Activated CD4-positive, alpha-beta T cell treated with anti-CD3 and anti-CD28 coated beads, Interleukin-2, amount 10 ng/mL, durations not matched to agents 24 days and 14 days (primary cell): ENCODE measurements around the gene SLC16A10. TPM values are rescaled to one million over a fixed set of nuclear protein-coding genes. Genes with fewer than 3 reads are reported as not detected.
"Not testable (repeated sequence)": the region's sequence is repeated elsewhere in the genome, so short reads cannot be mapped to it uniquely, and the experiment has no call there.

Experiments used
- DNase-seq: peaks from one replicate; pipeline ENCODE4 v3.0.0; 2022
- H3K27ac Mint-ChIP-seq: one replicate; pipeline ENCODE4 v1.8.0; 2022; ENCODE audit warnings: mild to moderate bottlenecking, mixed read lengths
- H3K27me3 Mint-ChIP-seq: one replicate; pipeline ENCODE4 v1.8.0; 2022; ENCODE audit warnings: mixed read lengths
- H3K36me3 Mint-ChIP-seq: one replicate; pipeline ENCODE4 v1.8.0; 2022; ENCODE audit warnings: low read depth, mild to moderate bottlenecking, mixed read lengths
- H3K4me1 Mint-ChIP-seq: one replicate; pipeline ENCODE4 v1.8.0; 2021; ENCODE audit warnings: mixed read lengths
- H3K4me3 Mint-ChIP-seq: one replicate; pipeline ENCODE4 v1.8.0; 2022; ENCODE audit warnings: mild to moderate bottlenecking, moderate library complexity, mixed read lengths
- H3K9me3 Mint-ChIP-seq: one replicate; pipeline ENCODE4 v1.8.0; 2021; ENCODE audit warnings: mixed read lengths
- intact Hi-C: fragments of 100-400 bp; cut with micrococcal nuclease; formaldehyde crosslinking; loops from one replicate; pipeline ENCODE4 v1.15.1; 2023
- total RNA-seq: library from RNA; stranded (reverse); gene quantifications from 2 replicates; pipeline ENCODE4 v1.2.3, GENCODE V29; 2022

Gene SLC16A10
- total RNA-seq, 1 donor from 2014 or later: 4.2 TPM

GRCh38 chr6:111129013-111129412 lies 41.7 kb downstream of the SLC16A10 start:
- Mint-ChIP-seq H3K4me1 (no peaks in the 10 kb centered on the region), H3K9me3 (no peaks in the 10 kb centered on the region), H3K4me3 (no peak overlapping the region), H3K27me3 (no peaks in the 10 kb centered on the region), H3K36me3 (no peaks in the 10 kb centered on the region), H3K27ac (no peak overlapping the region)
- DNase-seq: no peak
- intact Hi-C loops: no loop called here

GRCh38 chr6:111131018-111131417 lies 43.7 kb downstream of the SLC16A10 start:
- H3K4me1 Mint-ChIP-seq, H3K27ac Mint-ChIP-seq, H3K27me3 Mint-ChIP-seq, DNase-seq, H3K9me3 Mint-ChIP-seq, intact Hi-C loops, H3K36me3 Mint-ChIP-seq, H3K4me3 Mint-ChIP-seq: not testable (repeated sequence)

- H3K4me1 Mint-ChIP-seq, intact Hi-C loops, H3K27me3 Mint-ChIP-seq, H3K36me3 Mint-ChIP-seq, H3K9me3 Mint-ChIP-seq, DNase-seq, H3K27ac Mint-ChIP-seq, H3K4me3 Mint-ChIP-seq: not testable (repeated sequence)
Measured at GRCh38 chr6:111132669-111133068, 45.4 kb downstream of the SLC16A10 start.

DNA sequence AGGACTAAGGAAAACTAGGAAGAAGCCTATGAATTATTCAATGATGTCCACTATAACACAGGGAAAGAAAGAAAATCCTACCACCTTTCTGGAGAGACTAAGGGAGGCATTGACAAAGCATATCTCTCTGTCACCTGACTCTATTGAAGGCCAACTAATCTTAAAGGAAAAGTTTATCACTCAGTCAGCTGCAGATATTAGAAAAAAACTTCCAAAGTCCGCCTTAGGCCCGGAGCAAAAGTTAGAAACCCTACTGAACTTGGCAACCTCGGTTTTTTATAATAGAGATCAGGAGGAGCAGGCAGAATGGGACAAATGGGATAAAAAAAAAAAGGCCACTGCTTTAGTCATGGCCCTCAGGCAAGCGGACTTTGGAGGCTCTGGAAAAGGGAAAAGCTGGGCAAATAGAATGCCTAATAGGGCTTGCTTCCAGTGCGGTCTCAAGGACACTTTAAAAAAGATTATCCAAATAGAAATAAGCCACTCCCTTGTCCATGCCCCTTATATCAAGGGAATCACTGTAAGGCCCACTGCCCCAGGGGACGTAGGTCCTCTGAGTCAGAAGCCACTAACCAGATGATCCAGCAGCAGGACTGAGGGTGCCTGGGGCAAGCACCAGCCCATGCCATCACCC lies 47.0 kb downstream of the SLC16A10 start:
- H3K9me3 Mint-ChIP-seq, H3K36me3 Mint-ChIP-seq, H3K27me3 Mint-ChIP-seq, DNase-seq, intact Hi-C loops, H3K4me1 Mint-ChIP-seq, H3K27ac Mint-ChIP-seq, H3K4me3 Mint-ChIP-seq: not testable (repeated sequence)

DNA sequence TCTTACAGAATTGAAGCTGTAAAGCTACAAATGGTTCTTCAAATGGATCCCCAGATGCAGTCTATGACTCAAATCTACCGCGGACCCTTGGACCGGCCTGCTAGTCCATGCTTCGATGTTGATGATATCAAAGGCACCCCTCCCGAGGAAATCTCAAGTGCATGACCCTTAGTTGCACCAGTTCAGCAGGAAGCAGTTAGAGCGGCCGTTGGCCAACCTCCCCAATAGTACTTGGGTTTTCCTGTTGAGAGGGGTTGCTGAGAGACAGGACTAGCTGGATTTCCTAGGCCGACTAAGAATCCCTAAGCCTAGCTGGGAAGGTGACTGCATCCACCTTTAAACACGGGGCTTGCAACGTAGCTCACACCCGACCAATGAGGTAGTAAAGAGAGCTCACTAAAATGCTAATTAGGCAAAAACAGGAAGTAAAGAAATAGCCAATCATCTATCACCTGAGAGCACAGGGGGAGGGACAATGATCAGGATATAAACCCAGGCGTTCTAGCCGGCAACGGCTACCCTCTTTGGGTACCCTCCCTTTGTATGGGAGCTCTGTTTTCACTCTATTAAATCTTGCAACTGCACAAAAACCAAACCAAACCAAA lies 50.3 kb downstream of the SLC16A10 start:
- H3K36me3 Mint-ChIP-seq, H3K27me3 Mint-ChIP-seq, intact Hi-C loops, H3K4me1 Mint-ChIP-seq, H3K27ac Mint-ChIP-seq, H3K9me3 Mint-ChIP-seq, H3K4me3 Mint-ChIP-seq: not testable (repeated sequence)
- peak; percentile 40 for DNase-seq

DNA sequence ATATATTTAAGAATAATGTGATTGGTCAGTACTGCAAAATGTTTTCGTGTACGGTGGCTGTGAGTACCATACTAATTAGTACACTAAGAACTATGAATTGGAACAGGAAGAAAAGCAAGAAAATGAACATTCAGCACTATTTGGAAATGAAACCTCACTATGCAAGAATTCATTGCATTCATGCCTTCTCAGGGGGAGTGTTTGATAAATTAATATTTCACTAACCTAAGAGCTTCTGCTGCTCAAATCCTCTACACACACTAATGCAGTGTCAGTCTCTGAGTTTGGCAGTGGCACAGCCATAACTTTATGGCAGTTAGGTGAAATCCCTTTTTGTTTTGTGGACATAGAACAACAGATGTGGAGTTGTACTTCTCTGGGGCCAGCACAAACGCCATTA lies 60.1 kb downstream of the SLC16A10 start:
- peaks cover 4% of the 10 kb centered on the region for H3K27me3 Mint-ChIP-seq
- H3K27ac Mint-ChIP-seq: no peak overlapping the region
- no peak overlapping the region for H3K4me3 Mint-ChIP-seq
- intact Hi-C loops: no loop called here
- DNase-seq: no peak
- H3K9me3 Mint-ChIP-seq: no peaks in the 10 kb centered on the region
- no peaks in the 10 kb centered on the region for H3K36me3 Mint-ChIP-seq
- no peaks in the 10 kb centered on the region for H3K4me1 Mint-ChIP-seq

GRCh38 chr6:111148110-111148509 lies 60.8 kb downstream of the SLC16A10 start:
- Mint-ChIP-seq H3K27ac (no peak overlapping the region), H3K9me3 (no peaks in the 10 kb centered on the region), H3K36me3 (no peaks in the 10 kb centered on the region), H3K27me3 (peaks cover 6% of the 10 kb centered on the region), H3K4me1 (no peaks in the 10 kb centered on the region), H3K4me3 (no peak overlapping the region)
- DNase-seq: no peak
- intact Hi-C loops: no loop called here

GRCh38 chr6:111150577-111150976 lies 63.3 kb downstream of the SLC16A10 start:
- Mint-ChIP-seq H3K36me3 (no peaks in the 10 kb centered on the region), H3K4me1 (no peaks in the 10 kb centered on the region), H3K4me3 (no peak overlapping the region), H3K9me3 (no peaks in the 10 kb centered on the region), H3K27me3 (peaks cover 6% of the 10 kb centered on the region), H3K27ac (no peak overlapping the region)
- intact Hi-C loops: no loop called here
- no peak for DNase-seq

DNA sequence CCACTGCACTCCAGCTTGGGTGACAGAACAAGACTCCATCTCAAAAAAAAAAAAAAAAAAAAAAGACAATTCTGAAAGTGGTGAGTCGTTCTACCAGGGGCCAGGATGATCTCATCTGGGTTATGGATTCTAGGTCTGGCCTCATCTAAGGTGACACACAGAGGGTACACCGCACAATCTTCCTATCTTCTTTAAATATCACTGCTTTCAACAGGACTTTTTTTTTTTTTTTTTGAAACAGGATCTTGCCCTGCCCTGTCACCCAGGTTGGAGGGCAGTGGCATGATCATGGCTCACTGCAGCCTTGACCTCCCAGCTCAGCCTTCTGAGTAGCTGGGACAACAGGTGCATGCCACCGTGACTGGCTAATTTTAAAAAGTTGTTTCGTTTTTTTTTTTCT lies 67.7 kb downstream of the SLC16A10 start:
- DNase-seq: no peak
- Mint-ChIP-seq H3K4me1 (peaks cover 7% of the 10 kb centered on the region), H3K9me3 (no peaks in the 10 kb centered on the region), H3K27me3 (peaks cover 6% of the 10 kb centered on the region), H3K27ac (no peak overlapping the region), H3K36me3 (no peaks in the 10 kb centered on the region), H3K4me3 (no peak overlapping the region)
- intact Hi-C loops: no loop called here

- H3K4me3 Mint-ChIP-seq: no peak overlapping the region
- H3K36me3 Mint-ChIP-seq: peaks cover 2% of the 10 kb centered on the region
- intact Hi-C loops: no loop called here
- peaks cover 2% of the 10 kb centered on the region for H3K27me3 Mint-ChIP-seq
- peaks cover 4% of the 10 kb centered on the region for H3K9me3 Mint-ChIP-seq
- peaks cover 7% of the 10 kb centered on the region for H3K4me1 Mint-ChIP-seq
- no peak overlapping the region for H3K27ac Mint-ChIP-seq
- no peak for DNase-seq
Measured at GRCh38 chr6:111157412-111157811, 70.1 kb downstream of the SLC16A10 start.

- Mint-ChIP-seq H3K27me3 (no peaks in the 10 kb centered on the region), H3K9me3 (peaks cover 9% of the 10 kb centered on the region), H3K27ac (no peak overlapping the region), H3K4me1 (peaks cover 7% of the 10 kb centered on the region), H3K36me3 (peaks cover 6% of the 10 kb centered on the region), H3K4me3 (no peak overlapping the region)
- intact Hi-C loops: no loop called here
- DNase-seq: no peak
Measured at GRCh38 chr6:111159633-111160032, 72.3 kb downstream of the SLC16A10 start.

DNA sequence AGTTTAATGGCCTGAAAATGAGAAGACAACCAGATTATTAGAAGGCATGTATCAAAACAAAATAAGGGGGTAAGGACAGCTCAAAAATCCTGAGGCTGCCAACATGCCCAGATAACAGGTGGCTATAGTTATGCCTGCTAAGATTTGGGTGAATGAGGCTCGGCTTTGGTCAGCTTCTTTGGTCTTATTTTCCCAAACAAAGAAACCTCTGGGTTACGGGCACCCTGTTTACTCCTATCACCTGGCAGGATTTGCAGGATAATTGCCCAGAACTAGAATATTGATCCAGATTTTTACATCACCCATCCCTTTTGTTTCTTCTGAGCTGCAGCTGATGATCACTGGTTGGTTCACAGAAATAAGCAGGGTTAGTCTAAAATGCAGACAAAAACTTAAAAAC lies 74.3 kb downstream of the SLC16A10 start:
- DNase-seq: no peak
- H3K27ac Mint-ChIP-seq: no peak overlapping the region
- H3K27me3 Mint-ChIP-seq: no peaks in the 10 kb centered on the region
- H3K9me3 Mint-ChIP-seq: peaks cover 13% of the 10 kb centered on the region
- H3K36me3 Mint-ChIP-seq: peaks cover 6% of the 10 kb centered on the region
- intact Hi-C loops: no loop called here
- H3K4me1 Mint-ChIP-seq: peaks cover 7% of the 10 kb centered on the region
- H3K4me3 Mint-ChIP-seq: no peak overlapping the region

GRCh38 chr6:111162504-111162903 lies 75.2 kb downstream of the SLC16A10 start:
- H3K4me1 Mint-ChIP-seq: peaks cover 7% of the 10 kb centered on the region
- no peak overlapping the region for H3K27ac Mint-ChIP-seq
- intact Hi-C loops: no loop called here
- no peaks in the 10 kb centered on the region for H3K27me3 Mint-ChIP-seq
- H3K36me3 Mint-ChIP-seq: peaks cover 6% of the 10 kb centered on the region
- H3K4me3 Mint-ChIP-seq: no peak overlapping the region
- H3K9me3 Mint-ChIP-seq: peaks cover 13% of the 10 kb centered on the region
- DNase-seq: no peak

DNA sequence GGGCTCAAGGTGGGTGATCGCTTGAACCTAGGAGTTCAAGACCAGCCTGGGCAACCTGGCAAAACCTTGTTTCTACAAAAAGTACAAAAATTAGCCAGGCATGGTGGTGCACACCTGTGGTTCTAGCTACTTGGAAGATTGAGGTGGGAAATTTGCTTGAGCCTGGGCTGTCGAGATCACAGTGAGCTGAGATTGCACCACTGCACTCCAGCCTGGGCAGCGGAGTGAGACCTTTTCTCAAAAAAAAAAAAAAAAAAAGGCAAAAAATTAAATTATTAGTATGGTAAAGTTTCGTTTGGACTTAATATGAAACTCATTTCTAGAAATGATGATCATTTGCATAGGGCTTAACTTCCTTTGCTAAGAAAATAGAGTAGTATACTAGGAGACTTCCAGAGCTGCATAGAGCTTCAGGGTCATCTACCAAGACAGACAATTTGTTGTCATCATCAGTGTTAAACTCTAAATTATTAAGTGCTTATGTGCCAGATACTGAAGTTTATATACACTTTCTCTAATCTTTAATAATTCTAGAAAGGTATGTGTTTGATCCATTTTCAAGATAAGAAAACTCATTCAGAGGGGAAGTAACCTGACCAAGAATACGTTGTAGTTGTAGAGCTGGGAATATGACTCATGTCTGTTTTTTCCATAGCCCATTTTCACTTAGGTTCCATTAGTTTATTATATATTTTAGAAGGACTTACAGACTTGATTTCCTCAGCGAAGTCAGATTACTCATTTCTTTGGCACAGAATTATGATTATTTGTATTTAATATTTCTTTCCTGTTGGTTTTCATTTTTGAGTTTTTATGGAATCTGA lies 84.5 kb downstream of the SLC16A10 start:
- no peak overlapping the region for H3K4me3 Mint-ChIP-seq
- no peak overlapping the region for H3K27ac Mint-ChIP-seq

More for the DNA sequence above, 84.5 kb downstream of the SLC16A10 start:
- no peak for DNase-seq
- Mint-ChIP-seq H3K4me1 (peaks cover 6% of the 10 kb centered on the region), H3K9me3 (no peaks in the 10 kb centered on the region), H3K27me3 (no peaks in the 10 kb centered on the region), H3K36me3 (no peaks in the 10 kb centered on the region)
- intact Hi-C loops: no loop called here
